Activated T-cell treated with anti-CD3 and anti-CD28 coated beads for 48 hours (primary cell): ENCODE data around the gene FARP1.

ENCODE experiments used
- DNase-seq: peaks from one replicate; pipeline ENCODE4 v3.0.0-alpha.2; 2020; ENCODE audit warnings: low read depth

The FARP1 gene

GRCh38 chr13:98141509-98142379 lies 1.1 kb upstream of the FARP1 start:
- DNase-seq, result no peak

GRCh38 chr13:98143157-98143553 lies 261 bp downstream of the FARP1 start:
- no peak for DNase-seq

GRCh38 chr13:98143601-98144026 lies 720 bp downstream of the FARP1 start:
- no peak for DNase-seq

- no peak for DNase-seq
Measured at GRCh38 chr13:98144027-98144741, 1.3 kb downstream of the FARP1 start.

- DNase-seq, result no peak
Measured at GRCh38 chr13:98144801-98145350, 2.0 kb downstream of the FARP1 start.

GRCh38 chr13:98147521-98147920 lies 4.6 kb downstream of the FARP1 start:
- DNase-seq, result no peak

- no peak for DNase-seq
Measured at GRCh38 chr13:98150832-98151479, 8.1 kb downstream of the FARP1 start.

GRCh38 chr13:98155475-98156109 lies 12.7 kb downstream of the FARP1 start:
- no peak for DNase-seq

- no peak for DNase-seq
Measured at GRCh38 chr13:98156259-98156658, 13.4 kb downstream of the FARP1 start.

GRCh38 chr13:98157188-98157587 lies 14.3 kb downstream of the FARP1 start:
- DNase-seq, result no peak

- DNase-seq, result no peak
Measured at GRCh38 chr13:98157609-98158008, 14.7 kb downstream of the FARP1 start.

- DNase-seq, result no peak
Measured at GRCh38 chr13:98158172-98158899, 15.4 kb downstream of the FARP1 start.

GRCh38 chr13:98162935-98163334 lies 20.0 kb downstream of the FARP1 start:
- DNase-seq, result no peak

GRCh38 chr13:98169331-98169730 lies 26.4 kb downstream of the FARP1 start:
- DNase-seq, result no peak

- no peak for DNase-seq
Measured at GRCh38 chr13:98171900-98172589, 29.2 kb downstream of the FARP1 start.

GRCh38 chr13:98172590-98173422 lies 29.9 kb downstream of the FARP1 start:
- DNase-seq, result no peak

- no peak for DNase-seq
Measured at GRCh38 chr13:98173431-98174152, 30.7 kb downstream of the FARP1 start.

GRCh38 chr13:98174307-98174706 lies 31.4 kb downstream of the FARP1 start:
- DNase-seq, result no peak

- no peak for DNase-seq
Measured at GRCh38 chr13:98175043-98175442, 32.1 kb downstream of the FARP1 start.
